SK-N-SH treated with all-trans-retinoic acid at 6 μM for 48 hours (cell line): ENCODE results near the gene PCDHA13.

ENCODE experiments used
- ATAC-seq: fragments of 200-7000 bp; cut with Tn5 transposase; 3 replicates; pipeline ENCODE4 v1.9.1; 2020; ENCODE audit warnings: mild to moderate bottlenecking, moderate library complexity
- ARNTL ChIP-seq: fragments of 450-650 bp; formaldehyde crosslinking; IDR thresholded peaks from 2 replicates; pipeline ENCODE4 v1.5.0; 2020; ENCODE audit warnings: low read depth, mild to moderate bottlenecking, moderate library complexity, borderline replicate concordance
- BACH2 ChIP-seq: fragments of 250-450 bp; sonication (Bioruptor Pico); IDR thresholded peaks from 2 replicates; pipeline ENCODE4 v1.9.0; 2021; ENCODE audit warnings: mild to moderate bottlenecking, borderline replicate concordance
- CREB5 ChIP-seq: fragments of 250-450 bp; sonication (Bioruptor Pico); IDR thresholded peaks from 2 replicates; pipeline ENCODE4 v1.5.1; 2020; ENCODE audit warnings: low read depth, mild to moderate bottlenecking, moderate library complexity
- CSDC2 ChIP-seq: fragments of 250-450 bp; sonication (Bioruptor Pico); IDR thresholded peaks from 2 replicates; pipeline ENCODE4 v1.5.0; 2020; ENCODE audit warnings: mild to moderate bottlenecking, moderate library complexity
- CSRNP3 ChIP-seq: fragments of 250-450 bp; sonication (Bioruptor Pico); IDR thresholded peaks from 2 replicates; pipeline ENCODE4 v1.5.1; 2021; ENCODE audit warnings: mild to moderate bottlenecking, moderate library complexity
- ESRRG ChIP-seq: fragments of 250-450 bp; sonication (Bioruptor Pico); IDR thresholded peaks from 2 replicates; pipeline ENCODE4 v1.6.1; 2021; ENCODE audit warnings: mild to moderate bottlenecking
- GLIS3 ChIP-seq: fragments of 250-450 bp; sonication (Bioruptor Pico); IDR thresholded peaks from 2 replicates; pipeline ENCODE4 v1.5.0; 2020; ENCODE audit warnings: mild to moderate bottlenecking, moderate library complexity
- ISL1 ChIP-seq: fragments of 250-450 bp; sonication (Bioruptor Pico); IDR thresholded peaks from 2 replicates; pipeline ENCODE4 v2.1.2; 2022; ENCODE audit warnings: mild to moderate bottlenecking, moderate library complexity
- OSR1 ChIP-seq: fragments of 250-450 bp; sonication (Bioruptor Pico); IDR thresholded peaks from 2 replicates; pipeline ENCODE4 v1.8.0; 2022; ENCODE audit warnings: moderate library complexity, mild to moderate bottlenecking, inconsistent platforms
- PPARA ChIP-seq: fragments of 250-450 bp; sonication (Bioruptor Pico); IDR thresholded peaks from 2 replicates; pipeline ENCODE4 v1.5.0; 2020; ENCODE audit warnings: mild to moderate bottlenecking, borderline replicate concordance
- RARB ChIP-seq: fragments of 250-450 bp; sonication (Bioruptor Pico); IDR thresholded peaks from 2 replicates; pipeline ENCODE4 v1.8.0; 2021; ENCODE audit warnings: mild to moderate bottlenecking, moderate library complexity
- SNAI2 ChIP-seq: fragments of 250-450 bp; sonication (Bioruptor Pico); IDR thresholded peaks from 2 replicates; pipeline ENCODE4 v1.5.0; 2020; ENCODE audit warnings: mild to moderate bottlenecking, moderate library complexity
- TCF4 ChIP-seq: fragments of 250-450 bp; sonication (Bioruptor Pico); IDR thresholded peaks from 2 replicates; pipeline ENCODE4 v1.8.0; 2021; ENCODE audit warnings: mild to moderate bottlenecking, moderate library complexity, borderline replicate concordance
- TOX ChIP-seq: fragments of 250-450 bp; sonication (Bioruptor Pico); IDR thresholded peaks from 2 replicates; pipeline ENCODE4 v1.8.0; 2021; ENCODE audit warnings: mild to moderate bottlenecking, moderate library complexity, borderline replicate concordance
- TSHZ2 ChIP-seq: fragments of 250-450 bp; sonication (Bioruptor Pico); IDR thresholded peaks from 2 replicates; pipeline ENCODE4 v1.5.0; 2020; ENCODE audit warnings: mild to moderate bottlenecking, moderate library complexity
- ZC3H10 ChIP-seq: fragments of 250-450 bp; sonication (Bioruptor Pico); IDR thresholded peaks from 2 replicates; pipeline ENCODE4 v1.5.1; 2021; ENCODE audit warnings: mild to moderate bottlenecking, moderate library complexity
- ZFP3 ChIP-seq: fragments of 250-450 bp; sonication (Bioruptor Pico); IDR thresholded peaks from 2 replicates; pipeline ENCODE4 v1.5.0; 2020; ENCODE audit warnings: mild to moderate bottlenecking, moderate library complexity
- ZFP30 ChIP-seq: fragments of 450-650 bp; formaldehyde crosslinking; IDR thresholded peaks from 2 replicates; pipeline ENCODE4 v1.5.0; 2022; ENCODE audit warnings: mild to moderate bottlenecking, moderate library complexity
- ZNF565 ChIP-seq: fragments of 450-650 bp; formaldehyde crosslinking; conservative IDR thresholded peaks from 2 replicates; pipeline ENCODE4 v1.5.0; 2020; ENCODE audit warnings: low read depth, mild to moderate bottlenecking, moderate library complexity
- ZNF70 ChIP-seq: fragments of 450-650 bp; formaldehyde crosslinking; IDR thresholded peaks from 2 replicates; pipeline ENCODE4 v1.5.0; 2020; ENCODE audit warnings: mild to moderate bottlenecking, moderate library complexity
- ZNF8 ChIP-seq: fragments of 450-650 bp; formaldehyde crosslinking; IDR thresholded peaks from 2 replicates; pipeline ENCODE4 v1.5.0; 2020; ENCODE audit warnings: mild to moderate bottlenecking, moderate library complexity
- TF ChIP-seq, protein P1 (sequence below): fragments of 250-450 bp; sonication (Bioruptor Pico); IDR thresholded peaks from 2 replicates; pipeline ENCODE4 v1.8.0; 2020; ENCODE audit warnings: mild to moderate bottlenecking, moderate library complexity, borderline replicate concordance
- TF ChIP-seq, protein P2 (sequence below): fragments of 250-450 bp; sonication (Bioruptor Pico); IDR thresholded peaks from 2 replicates; pipeline ENCODE4 v1.8.0; 2021; ENCODE audit warnings: low read depth, mild to moderate bottlenecking, moderate library complexity, borderline replicate concordance

PCDHA13 gene

DNA sequence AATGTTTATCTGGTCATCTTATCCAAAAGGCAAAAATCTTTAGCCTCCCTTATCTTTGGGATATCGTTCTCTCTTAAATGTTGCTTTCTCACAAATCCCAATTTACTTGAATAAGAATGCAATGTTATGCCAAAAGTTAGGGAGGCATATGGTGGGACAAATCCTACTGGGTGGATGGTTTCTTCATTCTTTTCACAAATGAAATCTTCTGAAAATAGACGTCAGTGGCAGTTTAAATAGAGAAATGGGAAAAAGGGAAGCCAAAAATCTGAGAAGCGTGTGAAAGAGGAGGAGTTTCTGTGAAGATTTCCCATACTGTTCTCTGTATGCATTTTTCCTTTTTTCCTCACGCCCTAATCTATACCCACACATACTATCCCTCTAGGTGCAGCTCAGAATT is 41.7 kb downstream of the PCDHA13 start:
- TF ChIP-seq CSDC2 (CRISPR knock-in tag) (no peak), ZNF70 (CRISPR knock-in tag) (no peak), ISL1 (CRISPR knock-in tag) (no peak), TCF4 (no peak), ZFP3 (CRISPR knock-in tag) (no peak)
- ATAC-seq, result no peak

DNA sequence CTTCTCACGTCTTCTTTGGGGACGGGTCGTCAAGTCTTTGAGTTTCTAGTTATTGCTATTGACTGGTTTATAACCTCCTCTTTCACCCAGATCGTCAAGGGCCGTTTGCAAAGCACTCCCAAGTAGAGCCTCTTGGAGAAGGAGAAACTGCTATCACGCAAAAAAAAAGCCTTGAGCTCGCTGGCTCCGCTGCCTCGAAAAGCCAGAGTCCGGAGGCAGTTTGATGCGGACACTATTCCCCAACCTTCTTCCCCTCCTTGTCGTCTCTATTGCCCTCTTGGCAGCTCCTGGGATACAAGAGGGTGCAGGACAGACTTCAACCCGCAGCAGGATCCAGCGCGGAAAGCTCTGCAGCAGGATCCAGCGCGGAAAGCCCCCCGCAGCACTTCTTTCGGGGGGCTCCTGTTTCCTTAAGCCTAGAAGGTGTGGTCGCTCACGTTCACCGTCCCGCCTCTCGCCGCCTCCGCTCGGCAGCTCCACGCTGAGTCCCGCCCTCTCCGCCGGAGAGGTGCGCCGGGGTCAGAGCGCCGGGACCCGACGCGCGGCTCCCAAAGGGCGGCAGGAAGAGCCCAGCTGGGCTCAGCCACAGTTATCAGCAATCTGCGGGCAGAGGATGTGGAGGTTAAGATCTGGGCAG is 44.0 kb downstream of the PCDHA13 start, which contains the start of gene PCDHAC1:
PCDHAC1 (plus strand) TSS at position 494 of the 637 bp plus-strand sequence. CDS start 594 bp downstream, outside the sequence.
- ATAC-seq, result peak; percentile 78
- TF ChIP-seq RARB (CRISPR knock-in tag) (no peak), CREB5 (CRISPR knock-in tag) (no peak), CSRNP3 (CRISPR knock-in tag) (no peak), ZNF8 (CRISPR knock-in tag) (no peak), CSDC2 (CRISPR knock-in tag) (no peak), TOX (CRISPR knock-in tag) (no peak), TCF4 (no peak), ISL1 (CRISPR knock-in tag) (no peak), ZFP3 (CRISPR knock-in tag) (no peak), BACH2 (CRISPR knock-in tag) (no peak), ZC3H10 (CRISPR knock-in tag) (no peak)

DNA sequence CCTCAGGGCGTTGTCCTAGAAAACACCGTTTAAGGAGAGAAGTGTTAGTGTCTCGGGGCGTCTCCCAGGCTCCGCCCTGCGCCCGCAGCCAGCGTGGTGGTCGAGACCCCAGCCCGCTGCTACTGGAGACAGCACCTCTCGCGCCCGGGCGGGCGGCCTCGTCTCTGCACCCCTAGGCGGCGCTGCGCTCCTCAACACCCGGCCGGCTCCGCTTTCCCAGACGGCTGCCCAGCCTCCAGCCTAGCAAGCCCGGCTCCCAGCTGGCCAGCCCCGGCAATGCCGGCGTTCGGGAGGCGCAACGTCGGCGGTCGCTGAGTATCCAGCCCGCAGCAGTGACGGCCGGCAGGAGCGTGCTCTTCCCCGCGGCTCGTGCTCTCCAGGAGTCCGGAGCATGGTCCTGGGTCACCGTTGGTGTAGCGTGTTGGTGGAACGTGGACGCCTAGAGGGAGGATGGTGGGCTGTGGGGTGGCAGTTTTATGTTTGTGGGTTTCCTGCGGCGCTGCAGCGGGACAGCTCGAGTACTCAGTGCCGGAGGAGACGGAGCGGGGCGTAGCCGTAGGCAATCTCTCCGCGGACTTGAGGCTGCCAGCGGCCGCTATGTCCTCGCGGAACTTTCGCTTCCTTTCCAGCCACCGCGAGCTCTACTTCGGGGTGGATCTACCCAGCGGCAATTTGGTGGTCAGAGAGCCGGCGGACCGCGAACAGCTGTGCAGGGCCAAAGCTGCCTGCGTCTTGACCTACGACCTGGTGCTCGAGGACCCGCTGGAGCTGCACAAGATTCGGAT is 44.7 kb downstream of the PCDHA13 start:
- peak; percentile 98 for ATAC-seq
- no peak for TF ChIP-seq TSHZ2 (CRISPR knock-in tag)
- 0 out of 2 replicates have a peak, but pooled peaks have one; percentile 18 for TF ChIP-seq ZNF8 (CRISPR knock-in tag)
- TF ChIP-seq TCF4, result 0 out of 2 replicates have a peak, but pooled peaks have one; percentile 18
- TF ChIP-seq, all 23 proteins: peak for 2

DNA sequence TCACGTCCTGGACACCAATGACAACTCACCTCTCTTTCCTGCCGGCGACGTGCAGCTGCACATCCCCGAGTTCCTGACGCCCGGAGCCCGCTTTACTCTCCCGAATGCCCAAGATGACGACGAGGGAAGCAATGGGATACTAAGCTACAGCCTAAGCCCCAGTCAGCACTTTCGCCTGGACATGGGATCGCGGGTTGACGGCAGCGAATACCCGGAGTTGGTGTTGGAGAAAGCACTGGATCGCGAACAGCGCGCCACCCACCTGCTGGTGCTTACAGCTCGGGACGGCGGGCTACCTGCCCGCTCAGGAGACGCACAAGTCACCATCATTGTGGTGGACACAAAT is 45.3 kb downstream of the PCDHA13 start:
- no peak for ATAC-seq
- no peak for TF ChIP-seq TCF4
- TF ChIP-seq PPARA (CRISPR knock-in tag), result no peak
- no peak for TF ChIP-seq TSHZ2 (CRISPR knock-in tag)
- TF ChIP-seq, protein P1, sequence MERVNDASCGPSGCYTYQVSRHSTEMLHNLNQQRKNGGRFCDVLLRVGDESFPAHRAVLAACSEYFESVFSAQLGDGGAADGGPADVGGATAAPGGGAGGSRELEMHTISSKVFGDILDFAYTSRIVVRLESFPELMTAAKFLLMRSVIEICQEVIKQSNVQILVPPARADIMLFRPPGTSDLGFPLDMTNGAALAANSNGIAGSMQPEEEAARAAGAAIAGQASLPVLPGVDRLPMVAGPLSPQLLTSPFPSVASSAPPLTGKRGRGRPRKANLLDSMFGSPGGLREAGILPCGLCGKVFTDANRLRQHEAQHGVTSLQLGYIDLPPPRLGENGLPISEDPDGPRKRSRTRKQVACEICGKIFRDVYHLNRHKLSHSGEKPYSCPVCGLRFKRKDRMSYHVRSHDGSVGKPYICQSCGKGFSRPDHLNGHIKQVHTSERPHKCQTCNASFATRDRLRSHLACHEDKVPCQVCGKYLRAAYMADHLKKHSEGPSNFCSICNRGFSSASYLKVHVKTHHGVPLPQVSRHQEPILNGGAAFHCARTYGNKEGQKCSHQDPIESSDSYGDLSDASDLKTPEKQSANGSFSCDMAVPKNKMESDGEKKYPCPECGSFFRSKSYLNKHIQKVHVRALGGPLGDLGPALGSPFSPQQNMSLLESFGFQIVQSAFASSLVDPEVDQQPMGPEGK (CRISPR knock-in tag), result no peak
- no peak for TF ChIP-seq OSR1 (CRISPR knock-in tag)
- TF ChIP-seq, protein P2, sequence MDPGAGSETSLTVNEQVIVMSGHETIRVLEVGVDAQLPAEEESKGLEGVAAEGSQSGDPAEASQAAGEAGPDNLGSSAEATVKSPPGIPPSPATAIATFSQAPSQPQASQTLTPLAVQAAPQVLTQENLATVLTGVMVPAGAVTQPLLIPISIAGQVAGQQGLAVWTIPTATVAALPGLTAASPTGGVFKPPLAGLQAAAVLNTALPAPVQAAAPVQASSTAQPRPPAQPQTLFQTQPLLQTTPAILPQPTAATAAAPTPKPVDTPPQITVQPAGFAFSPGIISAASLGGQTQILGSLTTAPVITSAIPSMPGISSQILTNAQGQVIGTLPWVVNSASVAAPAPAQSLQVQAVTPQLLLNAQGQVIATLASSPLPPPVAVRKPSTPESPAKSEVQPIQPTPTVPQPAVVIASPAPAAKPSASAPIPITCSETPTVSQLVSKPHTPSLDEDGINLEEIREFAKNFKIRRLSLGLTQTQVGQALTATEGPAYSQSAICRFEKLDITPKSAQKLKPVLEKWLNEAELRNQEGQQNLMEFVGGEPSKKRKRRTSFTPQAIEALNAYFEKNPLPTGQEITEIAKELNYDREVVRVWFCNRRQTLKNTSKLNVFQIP (CRISPR knock-in tag), result no peak
- no peak for TF ChIP-seq ZNF70 (CRISPR knock-in tag)
- no peak for TF ChIP-seq ZNF565
- no peak for TF ChIP-seq TOX (CRISPR knock-in tag)
- no peak for TF ChIP-seq ZFP30 (CRISPR knock-in tag)
- TF ChIP-seq BACH2 (CRISPR knock-in tag), result no peak
- no peak for TF ChIP-seq ZFP3 (CRISPR knock-in tag)
- TF ChIP-seq SNAI2 (CRISPR knock-in tag), result no peak
- no peak for TF ChIP-seq ESRRG
- no peak for TF ChIP-seq CSDC2 (CRISPR knock-in tag)
- TF ChIP-seq ZC3H10 (CRISPR knock-in tag), result no peak
- TF ChIP-seq GLIS3, result no peak
- TF ChIP-seq ARNTL (CRISPR knock-in tag), result no peak
